Motor neuron (in vitro differentiated cells): ENCODE results near the gene UGT2B17. TPM values are rescaled to one million over a fixed set of nuclear protein-coding genes. Genes with fewer than 3 reads are reported as not detected.
"Not testable (repeated sequence)": the region's sequence is repeated elsewhere in the genome, so short reads cannot be mapped to it uniquely, and the experiment has no call there.

Experiments
- ATAC-seq, 8 experiments: fragments of 200-7000 bp; cut with Tn5 transposase; replicated peaks in 6 of 8; 2 replicates each; pipeline ENCODE4 v1.8.0; 2021; ENCODE audit warnings: mild to moderate bottlenecking in 8 of 8, moderate library complexity in 8 of 8
- H3K27ac ChIP-seq, 2 donors: fragments of 250-450 bp; sonication (Bioruptor Pico); 2 replicates each; pipeline ENCODE4 v1.9.0; 2021; ENCODE audit warnings: antibody characterized with exemption in 2 of 2, mild to moderate bottlenecking in 2 of 2, moderate library complexity in 1 of 2
- H3K4me1 ChIP-seq, 2 donors: fragments of 250-450 bp; sonication (Bioruptor Pico); replicated peaks in 1 of 2; 2 replicates each; pipeline ENCODE4 v1.6.1; 2021; ENCODE audit warnings: antibody characterized with exemption in 2 of 2, mild to moderate bottlenecking in 2 of 2, moderate library complexity in 1 of 2
- H3K4me3 ChIP-seq, 5 donors: fragments of 250-450 bp; sonication (Bioruptor Pico); 2 replicates each; pipeline ENCODE4 v1.9.0; 2021; ENCODE audit warnings: antibody characterized with exemption in 5 of 5, mild to moderate bottlenecking in 5 of 5, moderate library complexity in 4 of 5
- WGBS, 10 experiments: fragments of 450-650 bp; shearing (Covaris generic); methylation state at CpG; one replicate each; pipeline ENCODE4 v1.0.0; 2022; 5-methylcytosine and 5-hydroxymethylcytosine counted together
- in situ Hi-C, 9 experiments: fragments of 400-800 bp; cut with MboI; loops; one replicate each; pipeline ENCODE4 v1.15.0; 2021; ENCODE audit warnings: low sequenced_read_pairs in 9 of 9, low pct_unique_long_range_greater_than_20kb in 2 of 9; ENCODE audit not compliant: unreplicated experiment in 9 of 9
- total RNA-seq, 8 experiments: library from RNA; unstranded; fragments of 300-600 nt; gene quantifications; 2 replicates each; pipeline versions ENCODE4 v1.2.3 to v1.2.4, GENCODE V29; 2022

Gene UGT2B17
- total RNA-seq, 8 experiments from 2014 or later: 0.41 TPM; not detected in 7

- Histone ChIP-seq H3K4me3 (no peak overlapping the region), H3K4me1 (no peaks in the 10 kb centered on the region), H3K27ac (no peak overlapping the region)
- ATAC-seq: no peak
- WGBS, 10 experiments: 0% methylated on average over 2 of the region's 4 CpGs; no CpG with 5 or more reads in 8 of the 10 experiments
- in situ Hi-C loops: no loop called here
These were observed 6.2 kb upstream of the UGT2B17 start for GRCh38 chr4:68582339-68582717.

DNA sequence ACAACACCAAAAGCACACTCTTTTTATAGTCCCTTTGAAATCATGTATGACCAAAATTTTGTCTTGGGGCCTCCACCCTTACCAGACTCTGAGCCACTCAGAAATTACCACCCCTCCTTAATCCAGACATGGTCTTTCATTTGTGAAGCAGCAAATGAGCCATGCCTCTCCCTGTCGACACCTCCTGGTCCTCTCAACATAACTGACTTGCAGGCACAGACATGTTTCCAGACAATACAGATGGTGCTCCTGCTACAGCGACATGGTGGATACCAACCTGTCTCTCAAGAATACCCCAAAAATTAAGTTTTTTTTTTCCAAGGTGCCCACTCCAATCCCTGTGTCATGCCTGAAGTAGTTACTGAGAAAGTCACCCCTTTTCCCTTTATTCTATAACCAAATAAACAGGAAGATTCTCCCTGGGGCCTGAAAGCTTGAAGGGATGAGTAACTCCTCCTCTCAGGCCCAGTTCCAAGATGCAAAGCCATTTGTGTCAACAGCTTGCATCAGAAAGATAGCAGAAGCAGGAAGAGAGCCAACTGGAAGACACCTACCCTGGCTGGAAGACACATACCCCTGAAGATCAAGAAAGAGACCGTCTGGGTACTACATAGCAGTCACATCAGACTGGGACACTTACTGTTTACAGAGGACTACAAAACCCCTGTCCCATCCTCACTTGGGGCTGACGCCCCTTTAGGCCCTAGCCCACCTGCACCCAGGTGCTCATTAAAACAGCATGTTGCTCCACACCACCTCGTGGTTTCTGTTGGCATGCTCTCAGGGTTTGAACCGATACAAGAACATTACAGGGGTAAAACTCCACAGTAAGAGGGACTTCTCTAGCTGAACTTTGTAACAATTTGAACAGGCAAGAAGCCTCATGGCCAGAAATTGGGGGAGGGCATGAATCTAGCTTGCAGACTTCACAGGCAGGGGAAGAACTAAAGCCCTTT, 5.5 kb upstream of the UGT2B17 start:
- whole genome bisulfite sequencing, 10 experiments: 0 to 90% (median 53%) methylated on average over 1 to 3 of the region's 6 CpGs; no CpG with 5 or more reads in 4 of the 10 experiments
- ATAC-seq: peak in 2 of 8 experiments; percentile 44 to 85
- no peaks in the 10 kb centered on the region for H3K4me1 ChIP-seq
- no peak overlapping the region for H3K4me3 ChIP-seq
- H3K27ac ChIP-seq: no peak overlapping the region
- in situ Hi-C loops: no loop called here

DNA sequence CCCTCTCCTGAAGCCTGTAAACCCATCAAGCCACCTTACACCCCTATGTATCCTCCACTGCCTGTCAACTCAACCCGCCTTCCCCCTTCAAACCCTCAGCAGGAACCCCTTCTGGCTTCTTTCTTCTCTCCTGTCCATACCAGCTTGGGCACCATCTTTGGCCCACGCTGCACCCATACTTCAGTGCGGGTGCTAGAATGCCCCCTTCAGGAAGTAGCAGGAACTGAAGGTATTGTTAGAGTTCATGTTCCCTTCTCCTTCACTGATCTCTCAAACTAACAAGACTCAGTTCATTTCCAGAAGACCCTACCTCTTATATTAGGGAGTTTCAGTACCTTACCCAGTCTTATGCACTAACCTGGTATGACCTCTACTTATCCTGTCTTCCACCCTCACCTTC, 1.5 kb upstream of the UGT2B17 start:
- Histone ChIP-seq H3K27ac (no peak overlapping the region), H3K4me3 (no peak overlapping the region), H3K4me1 (no peaks in the 10 kb centered on the region)
- 6 to 100% (median 80%) methylated on average over 1 to 2 of the region's 3 CpGs; no CpG with 5 or more reads in 5 of the 10 experiments for WGBS, 10 experiments
- in situ Hi-C loops: no loop called here
- no peak for ATAC-seq

GRCh38 chr4:68575636-68576035, 486 bp downstream of the UGT2B17 start:
- ATAC-seq, in situ Hi-C loops, H3K4me1 ChIP-seq: not testable (repeated sequence)

DNA sequence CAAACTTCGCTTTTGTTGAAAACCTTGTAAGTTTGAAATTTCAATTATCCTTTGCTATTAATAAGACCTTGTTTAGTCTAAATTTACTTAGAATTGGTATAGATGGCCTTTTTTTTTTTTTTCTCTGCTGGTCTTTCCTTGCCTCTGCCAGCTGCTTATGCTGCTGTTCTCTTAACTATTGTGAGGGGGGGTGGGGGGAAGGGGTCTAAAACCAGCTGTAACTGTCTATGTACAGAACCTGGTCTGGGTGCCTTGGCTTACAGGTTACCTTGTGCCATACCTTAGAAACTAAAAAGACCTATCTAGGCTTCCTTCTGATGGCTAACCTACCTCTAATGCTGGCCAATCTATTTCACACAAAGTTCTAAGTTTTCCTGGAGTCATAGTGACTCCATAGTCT, 1.0 kb downstream of the UGT2B17 start:
- Histone ChIP-seq H3K4me1 (no peaks in the 10 kb centered on the region), H3K4me3 (no peak overlapping the region), H3K27ac (no peak overlapping the region)
- ATAC-seq: no peak
- WGBS, 10 experiments: 20 to 100% (median 80%) methylated on average over 1 of the region's 1 CpG; no CpG with 5 or more reads in 2 of the 10 experiments
- in situ Hi-C loops: no loop called here

More at GRCh38 chr4:68575636-68576035, 486 bp downstream of the UGT2B17 start:
- H3K4me3 ChIP-seq, H3K27ac ChIP-seq: not testable (repeated sequence)
- 0 to 93% (median 38%) methylated on average over 1 to 3 of the region's 5 CpGs; no CpG with 5 or more reads in 7 of the 10 experiments for WGBS, 10 experiments

DNA sequence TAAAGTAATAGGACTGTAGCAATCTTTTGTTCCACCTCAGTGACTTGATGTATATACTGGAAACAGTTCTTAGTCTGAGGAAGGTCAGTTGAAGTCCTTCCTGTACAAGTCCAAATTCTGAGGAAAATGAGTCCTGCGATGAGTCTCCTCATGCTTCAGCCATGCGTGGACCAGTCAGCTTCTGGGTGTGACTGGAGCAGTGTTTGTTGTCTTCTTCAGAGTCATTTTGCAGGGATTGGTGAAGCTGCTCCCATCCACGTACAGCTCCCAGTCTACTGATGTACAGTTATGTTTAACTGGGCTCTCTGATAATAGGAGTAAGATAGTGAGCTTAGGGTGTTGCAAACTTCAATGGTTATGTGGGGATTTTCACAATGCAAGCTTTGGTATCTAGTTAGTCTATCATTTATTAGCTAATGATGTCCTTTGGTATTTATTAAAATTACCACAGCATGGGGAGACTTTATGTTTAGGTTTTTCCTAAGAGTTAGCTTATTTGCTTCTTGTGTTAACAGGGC, 3.4 kb downstream of the UGT2B17 start:
- Histone ChIP-seq H3K27ac (no peak overlapping the region), H3K4me3 (no peak overlapping the region), H3K4me1 (no peaks in the 10 kb centered on the region)
- ATAC-seq: no peak
- in situ Hi-C loops: no loop called here
- 29 to 96% (median 40%) methylated on average over 1 to 3 of the region's 3 CpGs; no CpG with 5 or more reads in 6 of the 10 experiments for WGBS, 10 experiments

GRCh38 chr4:68570122-68570507, 6.0 kb downstream of the UGT2B17 start:
- ATAC-seq: no peak
- Histone ChIP-seq H3K4me1 (no peaks in the 10 kb centered on the region), H3K27ac (no peak overlapping the region), H3K4me3 (no peak overlapping the region)
- WGBS, 10 experiments: 13 to 100% (median 86%) methylated on average over 1 to 4 of the region's 4 CpGs; no CpG with 5 or more reads in 4 of the 10 experiments
- in situ Hi-C loops: no loop called here

- Histone ChIP-seq H3K4me3 (no peak overlapping the region), H3K4me1 (no peaks in the 10 kb centered on the region), H3K27ac (no peak overlapping the region)
- WGBS, 10 experiments: 50 to 86% (median 86%) methylated on average over 1 to 5 of the region's 7 CpGs; no CpG with 5 or more reads in 7 of the 10 experiments
- peak in 1 of 8 experiments; percentile 28 for ATAC-seq
- in situ Hi-C loops: no loop called here
These were observed 6.5 kb downstream of the UGT2B17 start for GRCh38 chr4:68569466-68570121.

- H3K27ac ChIP-seq, H3K4me3 ChIP-seq, in situ Hi-C loops, H3K4me1 ChIP-seq: not testable (repeated sequence)
- WGBS, 10 experiments: no CpG with 5 or more reads among the region's 1 CpG
- peak in 3 of 8 experiments; percentile 20 to 76 (median 24) for ATAC-seq
These were observed 7.1 kb downstream of the UGT2B17 start for GRCh38 chr4:68569036-68569435.

GRCh38 chr4:68568535-68568934, 7.6 kb downstream of the UGT2B17 start:
- ATAC-seq, H3K27ac ChIP-seq, H3K4me3 ChIP-seq, in situ Hi-C loops, H3K4me1 ChIP-seq: not testable (repeated sequence)
- WGBS, 10 experiments: 0 to 100% (median 21%) methylated on average over 1 to 4 of the region's 4 CpGs; no CpG with 5 or more reads in 3 of the 10 experiments

DNA sequence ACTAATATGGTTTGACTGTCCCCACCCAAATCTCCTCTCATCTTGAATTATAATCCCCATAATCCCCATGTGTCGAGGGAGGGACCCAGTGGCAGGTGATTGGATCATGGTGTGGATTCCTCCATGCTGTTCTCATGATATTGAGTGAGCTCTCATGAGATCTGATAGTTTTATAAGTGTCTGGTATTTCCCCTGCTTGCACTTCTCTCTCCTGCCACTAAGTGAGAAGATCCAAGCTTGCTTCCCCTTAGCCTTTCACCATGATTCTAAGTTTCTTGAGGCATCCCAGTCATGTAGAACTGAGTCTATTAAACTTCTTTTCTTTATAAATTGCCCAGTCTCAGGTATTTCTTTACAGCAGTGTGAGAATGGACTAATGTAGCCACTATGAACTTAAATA, 9.8 kb downstream of the UGT2B17 start:
- peak in 1 of 8 experiments; percentile 29 for ATAC-seq
- 20 to 100% (median 83%) methylated on average over 1 of the region's 1 CpG; no CpG with 5 or more reads in 7 of the 10 experiments for WGBS, 10 experiments
- in situ Hi-C loops: not testable (repeated sequence)

DNA sequence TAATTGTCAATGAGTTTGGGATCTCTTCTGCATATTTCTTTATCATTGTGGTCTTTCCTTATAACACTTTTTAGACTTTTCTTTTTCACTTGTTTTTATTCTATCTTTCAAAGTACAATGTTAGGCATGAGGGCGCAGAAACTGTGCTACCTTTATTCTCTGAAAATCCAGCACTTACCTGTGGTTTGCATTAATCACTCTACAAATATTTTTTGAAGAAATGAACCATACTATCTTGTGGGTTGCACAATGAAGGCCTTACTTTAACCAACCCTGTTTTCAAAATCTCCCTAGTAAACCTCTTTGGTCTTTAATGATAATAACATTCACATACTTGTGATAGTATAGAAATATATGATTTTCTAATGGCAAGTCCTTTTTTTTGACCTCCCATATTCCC, 11.0 kb downstream of the UGT2B17 start:
- H3K4me1 ChIP-seq, H3K4me3 ChIP-seq, in situ Hi-C loops, H3K27ac ChIP-seq, ATAC-seq: not testable (repeated sequence)
- 0 to 100% (median 86%) methylated on average over 1 of the region's 1 CpG; no CpG with 5 or more reads in 4 of the 10 experiments for WGBS, 10 experiments

More for the DNA sequence above, 9.8 kb downstream of the UGT2B17 start:
- H3K4me3 ChIP-seq, H3K27ac ChIP-seq, H3K4me1 ChIP-seq: not testable (repeated sequence)
